Measurements from ENCODE around the gene NTSR1.

GRCh38 chr20:62702013-62702300 is 6.7 kb upstream of the NTSR1 start:
- TF ChIP-seq YY1 (IDR thresholded peaks at IDR 0.05; ENCODE audit: insufficient read depth, insufficient read length) (no peak), ZNF274 (IDR thresholded peaks at IDR 0.05; ENCODE audit: low read depth, low read length) (no peak)

Measured in NT2/D1 (cell line).